Transverse colon (tissue), 4 donors: ENCODE measurements around the gene RTL5. TPM values are rescaled to one million over a fixed set of nuclear protein-coding genes. Genes with fewer than 3 reads are reported as not detected.

Experiments used
- DNase-seq: peaks from one replicate; pipeline ENCODE4 v3.0.0-alpha.2; 2019
- H3K27ac ChIP-seq, 4 donors: fragments of 200-600 bp; sonication (generic); 2 replicates each; pipeline ENCODE4 v1.5.1; 2016 to 2018; ENCODE audit warnings: inconsistent platforms in 4 of 4
- H3K27me3 ChIP-seq: fragments of 200-600 bp; sonication (generic); 2 replicates; pipeline ENCODE4 v1.5.1; 2017; ENCODE audit warnings: inconsistent platforms
- H3K36me3 ChIP-seq, 4 donors: fragments of 200-600 bp; sonication (generic); 2 replicates each; pipeline ENCODE4 v1.5.1; 2017 to 2019; ENCODE audit warnings: inconsistent platforms in 4 of 4
- H3K4me1 ChIP-seq, 4 donors: fragments of 200-600 bp; sonication (generic); 2 replicates each; pipeline ENCODE4 v1.5.1; 2017 to 2020; ENCODE audit warnings: inconsistent platforms in 4 of 4
- H3K4me3 ChIP-seq, 4 donors: fragments of 200-600 bp; sonication (generic); 1 replicate in 1 of 4; 2 replicates in 3 of 4; pipeline versions ENCODE4 v1.5.1 to v1.6.1; 2017 to 2019; ENCODE audit warnings: inconsistent platforms in 4 of 4
- H3K9me3 ChIP-seq, 2 donors: fragments of 200-600 bp; sonication (generic); 2 replicates each; pipeline ENCODE4 v1.5.1; 2017 to 2019; ENCODE audit warnings: inconsistent platforms in 2 of 2
- EP300 ChIP-seq: sonication (generic); formaldehyde crosslinking; IDR thresholded peaks from one replicate; pipeline ENCODE4 v1.6.1; 2017; ENCODE audit warnings: antibody characterized with exemption, low read depth
- POLR2A ChIP-seq: fragments of 450-650 bp; IDR thresholded peaks from one replicate; pipeline ENCODE4 v1.6.1; 2016; ENCODE audit warnings: antibody characterized with exemption, mild to moderate bottlenecking, moderate library complexity
- POLR2AphosphoS5 ChIP-seq, 3 donors: sonication (generic); formaldehyde crosslinking; IDR thresholded peaks; one replicate each; pipeline ENCODE4 v1.6.1; 2016; ENCODE audit warnings: antibody characterized with exemption in 3 of 3
- WGBS, 2 donors: methylation state at CpG; one replicate each; pipeline ENCODE4 v1.1.5; 2018; ENCODE audit warnings: low coverage in 1 of 2; 5-methylcytosine and 5-hydroxymethylcytosine counted together
- in situ Hi-C, 4 donors: fragments of 200-750 bp; cut with MboI; loops; one replicate each; pipeline versions ENCODE4 v1.15.0 to v1.15.1; 2017; ENCODE audit warnings: low sequenced_read_pairs in 3 of 4, low pct_ligation_motif_present in 1 of 4, low pct_unique_long_range_greater_than_20kb in 1 of 4
- intact Hi-C: fragments of 100-400 bp; cut with DNase I; formaldehyde crosslinking; loops from one replicate; pipeline ENCODE4 v1.15.1; 2023; ENCODE audit warnings: low total_unique reads
- total RNA-seq, 4 donors: library from RNA; depleted of rRNA; stranded (reverse); fragments of >200 nt; gene quantifications; one replicate each; pipeline ENCODE4 v1.1.0, GENCODE V29; 2016
- TF ChIP-seq, protein P1 (sequence below), 5 experiments: fragments of 200-600 bp in 3 of 5; fragments of 450-650 bp in 2 of 5; sonication (generic) in 3 of 5; IDR thresholded peaks; 1 replicate in 2 of 5; 2 replicates in 3 of 5; pipeline ENCODE4 v1.5.1; 2016 to 2017; ENCODE audit warnings: antibody characterized with exemption in 5 of 5, inconsistent platforms in 3 of 5, mild to moderate bottlenecking in 2 of 5, moderate library complexity in 1 of 5

Gene RTL5
- total RNA-seq, 4 donors from 2014 or later, result 1.3 to 6.0 (median 2.5) TPM

DNA sequence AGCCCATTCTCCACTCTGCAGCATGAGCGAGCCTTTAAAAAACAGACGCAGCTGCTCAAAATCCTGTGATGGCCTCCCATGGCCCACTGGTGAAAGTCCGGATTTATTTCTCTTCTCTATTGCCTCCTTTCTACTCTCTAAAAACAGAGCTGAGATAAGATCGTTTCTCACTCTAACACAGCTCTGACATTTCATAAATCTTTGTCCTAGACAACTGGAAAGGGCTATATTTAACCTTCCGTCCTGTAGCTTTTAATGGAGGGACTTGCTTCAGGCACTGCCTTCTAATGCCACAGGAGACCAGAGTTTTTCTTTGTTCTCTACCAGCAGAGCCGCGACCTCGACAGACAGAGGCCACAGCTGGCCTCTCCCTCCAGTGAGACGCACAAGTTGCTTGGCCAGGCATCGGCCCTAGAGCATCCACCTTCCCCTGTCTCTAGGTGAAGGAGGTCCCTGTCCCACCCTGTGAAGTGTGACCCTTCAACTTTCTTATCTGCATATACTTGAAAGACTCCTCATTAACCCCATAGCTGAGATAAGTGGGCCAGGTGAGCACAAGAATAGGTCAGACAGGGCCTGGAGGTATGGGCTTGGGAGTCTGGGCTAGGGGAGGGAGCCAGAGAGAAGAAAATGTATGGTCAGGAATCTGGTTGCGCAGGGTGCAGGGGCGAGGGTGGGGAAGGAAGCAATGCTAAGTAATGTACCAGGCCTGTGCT lies 50.0 kb downstream of the RTL5 start:
- no peaks in the 10 kb centered on the region for H3K27me3 ChIP-seq
- WGBS, 2 donors, result 46 to 80% methylated on average over 2 to 12 of the region's 12 CpGs
- no peaks in the 10 kb centered on the region for H3K9me3 ChIP-seq
- no peak for DNase-seq
- in situ Hi-C loops, result no loop called here
- intact Hi-C loops, result no loop called here
- no peaks in the 10 kb centered on the region for H3K36me3 ChIP-seq
- no peak overlapping the region for H3K27ac ChIP-seq
- no peak overlapping the region for H3K4me3 ChIP-seq
- TF ChIP-seq EP300 (no peak), POLR2AphosphoS5 (IDR thresholded peaks at IDR 0.05) (no peak), POLR2A (no peak)
- TF ChIP-seq, protein P1, sequence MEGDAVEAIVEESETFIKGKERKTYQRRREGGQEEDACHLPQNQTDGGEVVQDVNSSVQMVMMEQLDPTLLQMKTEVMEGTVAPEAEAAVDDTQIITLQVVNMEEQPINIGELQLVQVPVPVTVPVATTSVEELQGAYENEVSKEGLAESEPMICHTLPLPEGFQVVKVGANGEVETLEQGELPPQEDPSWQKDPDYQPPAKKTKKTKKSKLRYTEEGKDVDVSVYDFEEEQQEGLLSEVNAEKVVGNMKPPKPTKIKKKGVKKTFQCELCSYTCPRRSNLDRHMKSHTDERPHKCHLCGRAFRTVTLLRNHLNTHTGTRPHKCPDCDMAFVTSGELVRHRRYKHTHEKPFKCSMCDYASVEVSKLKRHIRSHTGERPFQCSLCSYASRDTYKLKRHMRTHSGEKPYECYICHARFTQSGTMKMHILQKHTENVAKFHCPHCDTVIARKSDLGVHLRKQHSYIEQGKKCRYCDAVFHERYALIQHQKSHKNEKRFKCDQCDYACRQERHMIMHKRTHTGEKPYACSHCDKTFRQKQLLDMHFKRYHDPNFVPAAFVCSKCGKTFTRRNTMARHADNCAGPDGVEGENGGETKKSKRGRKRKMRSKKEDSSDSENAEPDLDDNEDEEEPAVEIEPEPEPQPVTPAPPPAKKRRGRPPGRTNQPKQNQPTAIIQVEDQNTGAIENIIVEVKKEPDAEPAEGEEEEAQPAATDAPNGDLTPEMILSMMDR (IDR thresholded peaks at IDR 0.05), result no peak
- H3K4me1 ChIP-seq, result no peaks in the 10 kb centered on the region

DNA sequence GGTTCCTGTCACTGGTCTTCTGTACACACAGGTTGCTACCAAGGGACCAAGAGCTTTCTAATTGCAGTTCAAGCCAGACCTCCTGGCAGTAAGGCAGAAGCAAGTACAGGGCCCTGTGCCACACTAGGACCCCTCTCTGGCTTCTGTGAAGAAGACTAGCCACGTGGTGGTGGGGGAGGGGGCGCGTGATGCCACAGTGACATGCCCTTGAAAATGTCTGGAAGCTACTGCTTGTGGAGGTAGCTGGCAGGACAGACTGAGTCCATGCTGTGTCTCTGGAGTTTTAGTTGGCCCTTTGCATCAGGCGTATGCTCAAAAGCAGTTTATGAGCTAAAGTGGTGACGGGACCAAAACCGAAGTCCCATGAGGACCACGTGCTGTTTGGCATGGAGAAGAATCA lies 50.9 kb downstream of the RTL5 start:
- DNase-seq, result no peak
- Histone ChIP-seq H3K27ac (no peak overlapping the region), H3K9me3 (no peaks in the 10 kb centered on the region), H3K4me3 (no peak overlapping the region), H3K27me3 (no peaks in the 10 kb centered on the region), H3K4me1 (no peaks in the 10 kb centered on the region), H3K36me3 (no peaks in the 10 kb centered on the region)
- in situ Hi-C loops, result no loop called here
- no peak for TF ChIP-seq POLR2A
- TF ChIP-seq, protein P1 (IDR thresholded peaks at IDR 0.05), result no peak
- no peak for TF ChIP-seq POLR2AphosphoS5 (IDR thresholded peaks at IDR 0.05)
- intact Hi-C loops, result no loop called here
- WGBS, 2 donors, result 79 to 85% methylated on average over 4 to 7 of the region's 7 CpGs

DNA sequence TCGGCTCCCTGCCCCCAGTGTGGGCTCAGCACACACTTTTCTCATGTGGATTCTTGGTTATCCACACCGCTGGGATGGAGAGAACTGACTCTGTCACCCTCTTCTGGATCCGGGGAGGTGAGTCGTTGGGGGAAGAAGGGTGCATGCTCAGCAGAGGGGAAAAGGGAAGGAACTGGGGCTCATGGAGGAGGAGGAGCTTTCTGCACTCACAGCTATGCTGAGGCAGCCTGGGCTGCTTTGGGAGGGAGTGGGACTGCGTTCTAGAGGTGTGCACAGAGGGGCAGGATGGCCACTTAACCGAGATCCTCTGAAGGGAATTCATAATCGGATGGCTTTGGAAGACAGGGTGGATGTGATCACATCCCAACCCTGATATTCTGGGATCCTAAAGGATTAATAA lies 51.6 kb downstream of the RTL5 start:
- intact Hi-C loops (no loop called here), in situ Hi-C loops (no loop called here)
- no peaks in the 10 kb centered on the region for H3K4me1 ChIP-seq
- H3K27ac ChIP-seq, result no peak overlapping the region
- WGBS, 2 donors, result 69% methylated on average over 7 of the region's 7 CpGs; no CpG with 5 or more reads in 1 of the 2 donors
- no peak for DNase-seq
- no peak overlapping the region for H3K4me3 ChIP-seq
- no peaks in the 10 kb centered on the region for H3K9me3 ChIP-seq
- H3K36me3 ChIP-seq, result no peaks in the 10 kb centered on the region
- TF ChIP-seq EP300 (no peak), POLR2A (no peak)
- TF ChIP-seq, protein P1 (IDR thresholded peaks at IDR 0.05), result no peak
- H3K27me3 ChIP-seq, result no peaks in the 10 kb centered on the region

DNA sequence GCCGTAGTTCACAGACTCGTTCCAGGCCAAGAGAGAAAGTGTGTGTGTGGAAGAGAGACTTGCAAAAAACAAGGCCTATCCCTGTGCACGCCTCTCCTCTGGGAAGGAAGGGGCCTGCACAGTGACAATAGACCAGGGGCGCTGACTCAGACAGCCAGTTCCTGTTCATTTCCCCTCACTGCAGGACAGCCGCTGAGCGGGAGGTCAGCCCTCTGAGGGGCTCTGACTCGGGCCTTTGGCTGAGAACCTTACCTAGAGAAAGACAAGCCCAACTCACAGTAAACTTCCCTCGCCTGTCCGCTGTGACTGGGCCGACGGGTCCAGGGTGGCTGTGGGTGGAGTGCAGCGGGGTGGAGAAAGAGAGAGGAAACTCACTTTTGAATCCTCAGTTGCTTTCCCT lies 52.1 kb downstream of the RTL5 start:
- 69% methylated on average over 12 of the region's 12 CpGs; no CpG with 5 or more reads in 1 of the 2 donors for whole genome bisulfite sequencing, 2 donors
- DNase-seq, result no peak
- no peaks in the 10 kb centered on the region for H3K36me3 ChIP-seq
- intact Hi-C loops (no loop called here), in situ Hi-C loops (no loop called here)
- TF ChIP-seq POLR2AphosphoS5 (IDR thresholded peaks at IDR 0.05) (no peak), POLR2A (no peak), EP300 (no peak)
- TF ChIP-seq, protein P1 (IDR thresholded peaks at IDR 0.05), result no peak
- H3K27me3 ChIP-seq, result no peaks in the 10 kb centered on the region
- no peaks in the 10 kb centered on the region for H3K4me1 ChIP-seq
- no peak overlapping the region for H3K27ac ChIP-seq
- no peaks in the 10 kb centered on the region for H3K9me3 ChIP-seq
- no peak overlapping the region for H3K4me3 ChIP-seq
